GM23338 (cell line): ENCODE measurements around the gene PCK2. TPM values are rescaled to one million over a fixed set of nuclear protein-coding genes. Genes with fewer than 3 reads are reported as not detected.

ENCODE experiments used
- ATAC-seq: fragments of 200-7000 bp; cut with Tn5 transposase; 3 replicates; pipeline ENCODE4 v1.9.1; 2020
- DNase-seq: peaks from one replicate; pipeline ENCODE4 v3.0.0-alpha.2; 2015; ENCODE audit warnings: low spot score
- H2AFZ ChIP-seq: fragments of 200-600 bp; sonication (generic); 2 replicates; pipeline ENCODE4 v1.8.0; 2016; ENCODE audit warnings: antibody characterized with exemption, mild to moderate bottlenecking, moderate library complexity
- H3F3A ChIP-seq: fragments of 200-600 bp; sonication (generic); replicated peaks from 2 replicates; pipeline ENCODE4 v1.8.0; 2017; ENCODE audit warnings: antibody characterized with exemption, mixed run types, low read depth
- H3K27ac ChIP-seq: fragments of 200-600 bp; sonication (generic); 2 replicates; pipeline ENCODE4 v1.6.1; 2016; ENCODE audit warnings: low read depth
- H3K27me3 ChIP-seq: fragments of 200-600 bp; sonication (generic); 2 replicates; pipeline ENCODE4 v1.8.0; 2016; ENCODE audit warnings: mild to moderate bottlenecking, mixed run types, moderate library complexity; ENCODE audit not compliant: insufficient read depth
- H3K36me3 ChIP-seq: fragments of 200-600 bp; sonication (generic); 2 replicates; pipeline ENCODE4 v1.8.0; 2016; ENCODE audit warnings: mild to moderate bottlenecking; ENCODE audit not compliant: insufficient read depth
- H3K4me1 ChIP-seq: fragments of 200-600 bp; sonication (generic); 2 replicates; pipeline ENCODE4 v1.8.0; 2016; ENCODE audit warnings: mild to moderate bottlenecking, moderate library complexity; ENCODE audit not compliant: insufficient read depth
- H3K4me2 ChIP-seq: fragments of 200-600 bp; sonication (generic); 2 replicates; pipeline ENCODE4 v1.7.1; 2017; ENCODE audit warnings: mixed run types
- H3K4me3 ChIP-seq: fragments of 200-600 bp; sonication (generic); 2 replicates; pipeline ENCODE4 v1.6.1; 2016; ENCODE audit warnings: mixed run types
- H3K79me2 ChIP-seq: fragments of 200-600 bp; sonication (generic); replicated peaks from 2 replicates; pipeline ENCODE4 v1.8.0; 2017; ENCODE audit warnings: mild to moderate bottlenecking; ENCODE audit not compliant: insufficient read depth
- H3K9me2 ChIP-seq: fragments of 200-600 bp; sonication (generic); 2 replicates; pipeline ENCODE4 v1.8.0; 2017; ENCODE audit not compliant: insufficient read depth
- H4K20me1 ChIP-seq: fragments of 200-600 bp; sonication (generic); replicated peaks from 2 replicates; pipeline ENCODE4 v1.8.0; 2017; ENCODE audit warnings: mild to moderate bottlenecking; ENCODE audit not compliant: insufficient read depth
- H3K27ac Mint-ChIP-seq: 2 replicates; pipeline ENCODE4 v1.8.0; 2020; ENCODE audit warnings: inconsistent platforms, mild to moderate bottlenecking, moderate library complexity, mixed read lengths
- H3K27me3 Mint-ChIP-seq: 3 replicates; pipeline ENCODE4 v1.8.0; 2022; ENCODE audit warnings: low read depth, mild to moderate bottlenecking, moderate library complexity, mixed read lengths, inconsistent platforms; ENCODE audit not compliant: insufficient read depth, poor library complexity
- H3K36me3 Mint-ChIP-seq: 3 replicates; pipeline ENCODE4 v1.8.0; 2021; ENCODE audit warnings: low read depth, mild to moderate bottlenecking, inconsistent platforms, moderate library complexity, mixed read lengths
- H3K4me1 Mint-ChIP-seq: 3 replicates; pipeline ENCODE4 v1.8.0; 2020; ENCODE audit warnings: mild to moderate bottlenecking, inconsistent platforms, mixed read lengths
- H3K4me3 Mint-ChIP-seq: 3 replicates; pipeline ENCODE4 v1.8.0; 2021; ENCODE audit warnings: moderate library complexity, mild to moderate bottlenecking, inconsistent platforms, mixed read lengths
- H3K9me3 Mint-ChIP-seq: 3 replicates; pipeline ENCODE4 v1.8.0; 2020; ENCODE audit warnings: moderate library complexity, mild to moderate bottlenecking, inconsistent platforms, mixed read lengths
- CREB1 ChIP-seq: fragments of 250-450 bp; sonication (Bioruptor Pico); IDR thresholded peaks from 2 replicates; pipeline ENCODE4 v1.5.0; 2020; ENCODE audit warnings: low read depth, mild to moderate bottlenecking, moderate library complexity
- ETS1 ChIP-seq: IDR thresholded peaks from 2 replicates; pipeline ENCODE4 v1.6.1; 2016; ENCODE audit warnings: antibody characterized with exemption
- EZH2 ChIP-seq: fragments of 200-600 bp; sonication (generic); IDR thresholded peaks from one replicate; pipeline ENCODE4 v1.8.0; 2017; ENCODE audit warnings: antibody characterized with exemption, mild to moderate bottlenecking, low read depth; ENCODE audit not compliant: unreplicated experiment
- EZH2phosphoT487 ChIP-seq: fragments of 200-600 bp; sonication (generic); IDR thresholded peaks from one replicate; pipeline ENCODE4 v1.8.1; 2018; ENCODE audit warnings: antibody characterized with exemption; ENCODE audit not compliant: unreplicated experiment
- JUNB ChIP-seq: IDR thresholded peaks from one replicate; pipeline ENCODE4 v1.6.1; 2016; ENCODE audit warnings: antibody characterized with exemption; ENCODE audit not compliant: unreplicated experiment
- NANOG ChIP-seq: IDR thresholded peaks from 2 replicates; pipeline ENCODE4 v1.6.1; 2016; ENCODE audit warnings: antibody characterized with exemption, borderline replicate concordance
- POLR2AphosphoS5 ChIP-seq: IDR thresholded peaks from 2 replicates; pipeline ENCODE4 v1.6.1; 2016; ENCODE audit warnings: antibody characterized with exemption, low read depth
- STAT1 ChIP-seq: IDR thresholded peaks from one replicate; pipeline ENCODE4 v1.6.1; 2016; ENCODE audit warnings: antibody characterized with exemption; ENCODE audit not compliant: unreplicated experiment
- ZNF114 ChIP-seq: fragments of 250-450 bp; sonication (Bioruptor Pico); IDR thresholded peaks from 2 replicates; pipeline ENCODE4 v1.5.0; 2020; ENCODE audit warnings: mild to moderate bottlenecking, moderate library complexity
- ZNF331 ChIP-seq: fragments of 250-450 bp; sonication (Bioruptor Pico); IDR thresholded peaks from 2 replicates; pipeline ENCODE4 v1.5.0; 2020; ENCODE audit warnings: low read depth, mild to moderate bottlenecking, moderate library complexity
- ZNF462 ChIP-seq: fragments of 250-450 bp; sonication (Bioruptor Pico); IDR thresholded peaks from 2 replicates; pipeline ENCODE4 v1.5.0; 2020; ENCODE audit warnings: mild to moderate bottlenecking, moderate library complexity
- polyA plus RNA-seq: library from polyadenylated mRNA; unstranded; fragments of >200 nt; fragmentation: Nextera tagmentation; extraction: Ambion mirVana; gene quantifications from 2 replicates; pipeline ENCODE4 v1.2.1, GENCODE V29; 2016
- total RNA-seq: library from RNA; depleted of rRNA; stranded (reverse); fragments of >200 nt; shearing (Covaris generic); gene quantifications from 2 replicates; pipeline ENCODE4 v1.2.3, GENCODE V29; 2014
- TF ChIP-seq, protein P1 (sequence below): IDR thresholded peaks from one replicate; pipeline ENCODE4 v1.6.1; 2018; ENCODE audit warnings: antibody characterized with exemption; ENCODE audit not compliant: unreplicated experiment
- TF ChIP-seq, protein P2 (sequence below), 2 experiments: fragments of 200-600 bp in 1 of 2; sonication (generic) in 1 of 2; conservative IDR thresholded peaks; 2 replicates each; pipeline versions ENCODE4 v1.5.1 to v1.6.1; 2016 to 2017; ENCODE audit warnings: antibody characterized with exemption in 2 of 2, low read depth in 2 of 2, mild to moderate bottlenecking in 2 of 2, moderate library complexity in 1 of 2

Gene PCK2
- total and polyA plus RNA-seq, 2 experiments from 2014 or later = 53.5 to 103 TPM

DNA sequence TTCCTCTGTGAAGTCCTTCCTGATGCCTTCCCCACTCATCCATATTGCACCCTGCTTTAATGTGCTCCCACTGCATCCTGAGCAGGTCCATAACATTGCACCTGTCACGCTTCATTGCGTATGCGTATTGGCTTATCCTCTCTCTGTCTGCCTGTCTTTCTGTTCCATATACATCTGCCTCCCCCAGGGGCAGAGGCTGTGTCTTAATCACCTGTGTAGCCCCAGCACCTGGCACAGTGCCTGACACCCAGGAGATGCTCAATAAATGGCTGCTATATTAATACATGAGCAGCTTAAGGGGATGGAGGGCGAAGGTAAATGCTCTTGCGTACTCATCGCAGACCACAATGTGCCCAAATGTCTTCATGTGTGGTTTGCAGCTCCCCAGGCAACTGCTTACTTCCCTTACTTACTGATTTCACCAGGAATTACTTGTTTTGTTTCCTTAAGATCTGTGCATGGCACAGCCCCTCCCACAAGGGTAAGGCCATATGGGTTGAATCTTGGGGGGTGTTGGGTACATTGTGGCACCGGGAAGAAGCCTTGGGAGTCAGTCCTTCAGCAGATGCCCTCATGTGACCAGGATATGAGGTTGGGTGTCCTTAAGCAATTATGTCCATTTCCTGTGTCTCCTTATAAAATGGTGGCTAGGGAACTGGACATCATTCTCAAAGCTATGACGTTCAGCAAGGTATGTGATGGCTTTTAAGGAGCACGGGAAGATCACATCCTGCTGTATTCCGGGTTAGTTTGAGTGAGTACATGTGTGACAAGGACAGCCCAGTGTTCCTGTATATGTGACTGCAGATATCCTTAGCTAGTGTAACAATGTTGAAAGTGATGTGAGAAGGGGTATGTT lies 23.6 kb upstream of the PCK2 start:
- Histone ChIP-seq H3K4me1 (no peaks in the 10 kb centered on the region), H3K36me3 (no peaks in the 10 kb centered on the region), H3K9me2 (no peaks in the 10 kb centered on the region), H3F3A (no peaks in the 10 kb centered on the region), H2AFZ (no peak overlapping the region), H3K79me2 (no peaks in the 10 kb centered on the region), H3K4me3 (no peak overlapping the region), H4K20me1 (no peaks in the 10 kb centered on the region), H3K27me3 (no peaks in the 10 kb centered on the region), H3K27ac (no peak overlapping the region), H3K4me2 (no peak overlapping the region)
- H3K4me3 Mint-ChIP-seq = no peak overlapping the region
- H3K4me1 Mint-ChIP-seq = no peaks in the 10 kb centered on the region
- ATAC-seq (no peak), DNase-seq (no peak)
- H3K27ac Mint-ChIP-seq = no peak overlapping the region
- TF ChIP-seq ZNF114 (CRISPR knock-in tag) (no peak), NANOG (no peak), EZH2 (no peak), JUNB (no peak), POLR2AphosphoS5 (no peak), STAT1 (no peak), ETS1 (no peak), ZNF331 (CRISPR knock-in tag) (no peak), ZNF462 (no peak), CREB1 (CRISPR knock-in tag) (no peak), EZH2phosphoT487 (no peak)
- TF ChIP-seq, protein P1, sequence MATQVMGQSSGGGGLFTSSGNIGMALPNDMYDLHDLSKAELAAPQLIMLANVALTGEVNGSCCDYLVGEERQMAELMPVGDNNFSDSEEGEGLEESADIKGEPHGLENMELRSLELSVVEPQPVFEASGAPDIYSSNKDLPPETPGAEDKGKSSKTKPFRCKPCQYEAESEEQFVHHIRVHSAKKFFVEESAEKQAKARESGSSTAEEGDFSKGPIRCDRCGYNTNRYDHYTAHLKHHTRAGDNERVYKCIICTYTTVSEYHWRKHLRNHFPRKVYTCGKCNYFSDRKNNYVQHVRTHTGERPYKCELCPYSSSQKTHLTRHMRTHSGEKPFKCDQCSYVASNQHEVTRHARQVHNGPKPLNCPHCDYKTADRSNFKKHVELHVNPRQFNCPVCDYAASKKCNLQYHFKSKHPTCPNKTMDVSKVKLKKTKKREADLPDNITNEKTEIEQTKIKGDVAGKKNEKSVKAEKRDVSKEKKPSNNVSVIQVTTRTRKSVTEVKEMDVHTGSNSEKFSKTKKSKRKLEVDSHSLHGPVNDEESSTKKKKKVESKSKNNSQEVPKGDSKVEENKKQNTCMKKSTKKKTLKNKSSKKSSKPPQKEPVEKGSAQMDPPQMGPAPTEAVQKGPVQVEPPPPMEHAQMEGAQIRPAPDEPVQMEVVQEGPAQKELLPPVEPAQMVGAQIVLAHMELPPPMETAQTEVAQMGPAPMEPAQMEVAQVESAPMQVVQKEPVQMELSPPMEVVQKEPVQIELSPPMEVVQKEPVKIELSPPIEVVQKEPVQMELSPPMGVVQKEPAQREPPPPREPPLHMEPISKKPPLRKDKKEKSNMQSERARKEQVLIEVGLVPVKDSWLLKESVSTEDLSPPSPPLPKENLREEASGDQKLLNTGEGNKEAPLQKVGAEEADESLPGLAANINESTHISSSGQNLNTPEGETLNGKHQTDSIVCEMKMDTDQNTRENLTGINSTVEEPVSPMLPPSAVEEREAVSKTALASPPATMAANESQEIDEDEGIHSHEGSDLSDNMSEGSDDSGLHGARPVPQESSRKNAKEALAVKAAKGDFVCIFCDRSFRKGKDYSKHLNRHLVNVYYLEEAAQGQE = no peak
- TF ChIP-seq, protein P2, sequence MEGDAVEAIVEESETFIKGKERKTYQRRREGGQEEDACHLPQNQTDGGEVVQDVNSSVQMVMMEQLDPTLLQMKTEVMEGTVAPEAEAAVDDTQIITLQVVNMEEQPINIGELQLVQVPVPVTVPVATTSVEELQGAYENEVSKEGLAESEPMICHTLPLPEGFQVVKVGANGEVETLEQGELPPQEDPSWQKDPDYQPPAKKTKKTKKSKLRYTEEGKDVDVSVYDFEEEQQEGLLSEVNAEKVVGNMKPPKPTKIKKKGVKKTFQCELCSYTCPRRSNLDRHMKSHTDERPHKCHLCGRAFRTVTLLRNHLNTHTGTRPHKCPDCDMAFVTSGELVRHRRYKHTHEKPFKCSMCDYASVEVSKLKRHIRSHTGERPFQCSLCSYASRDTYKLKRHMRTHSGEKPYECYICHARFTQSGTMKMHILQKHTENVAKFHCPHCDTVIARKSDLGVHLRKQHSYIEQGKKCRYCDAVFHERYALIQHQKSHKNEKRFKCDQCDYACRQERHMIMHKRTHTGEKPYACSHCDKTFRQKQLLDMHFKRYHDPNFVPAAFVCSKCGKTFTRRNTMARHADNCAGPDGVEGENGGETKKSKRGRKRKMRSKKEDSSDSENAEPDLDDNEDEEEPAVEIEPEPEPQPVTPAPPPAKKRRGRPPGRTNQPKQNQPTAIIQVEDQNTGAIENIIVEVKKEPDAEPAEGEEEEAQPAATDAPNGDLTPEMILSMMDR (conservative IDR thresholded peaks at IDR 0.05; ENCODE audit: low read depth in 2 of 2) = no peak
- H3K9me3 Mint-ChIP-seq = no peaks in the 10 kb centered on the region
- no peaks in the 10 kb centered on the region for H3K36me3 Mint-ChIP-seq
- peaks cover 7% of the 10 kb centered on the region for H3K27me3 Mint-ChIP-seq
